Suppressor macrophage treated with lipopolysaccharide for 1 hour (primary cell): ENCODE measurements around the gene MUC22.
A peak's percentile ranks its signal among the peaks of the same experiment; 100 is the strongest.

Source experiments
- DNase-seq, 3 donors: peaks; one replicate each; pipeline ENCODE4 v3.0.0-alpha.2; 2020 to 2022

Gene MUC22

GRCh38 chr6:31083742-31084354 lies 73.6 kb downstream of the MUC22 start:
- DNase-seq, result peak; percentile 47 to 56 (median 50)
